ENCODE data around the gene SRCAP. TPM values are rescaled to one million over a fixed set of nuclear protein-coding genes. Genes with fewer than 3 reads are reported as not detected.

The SRCAP gene
- total and polyA plus RNA-seq, 2 of the 8 experiments (the other 6 are each of a cell fraction or from before 2014, with no cell fraction given) = 5.5 to 54.3 TPM

DNA sequence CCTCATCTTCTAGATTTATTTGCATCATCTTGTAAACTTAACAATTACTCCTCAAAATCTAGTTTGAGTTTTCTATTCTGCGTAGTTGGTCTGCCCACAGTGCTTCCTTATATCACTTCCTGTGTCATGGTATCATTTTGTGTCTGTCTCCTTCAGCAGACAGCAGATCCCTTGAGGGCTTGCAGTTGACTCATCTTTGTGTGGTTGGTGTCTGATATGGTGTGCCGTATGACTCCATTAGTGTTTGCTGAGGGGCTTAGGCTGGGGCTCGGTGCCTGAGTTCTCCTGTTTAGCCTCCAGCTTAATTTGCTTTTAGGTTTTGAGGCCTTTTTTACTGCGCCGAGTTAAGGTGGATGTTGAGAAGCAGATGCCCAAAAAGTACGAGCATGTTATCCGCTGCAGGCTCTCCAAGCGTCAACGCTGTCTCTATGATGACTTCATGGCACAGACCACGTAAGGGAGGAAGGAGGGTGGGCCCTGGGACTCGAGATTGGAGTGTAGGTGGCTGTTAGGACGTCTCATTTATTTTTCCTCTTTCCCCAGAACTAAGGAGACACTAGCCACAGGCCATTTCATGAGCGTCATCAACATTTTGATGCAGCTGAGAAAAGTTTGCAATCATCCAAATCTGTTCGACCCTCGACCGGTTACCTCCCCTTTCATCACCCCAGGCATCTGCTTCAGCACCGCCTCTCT is 16.9 kb downstream of the SRCAP start:
- Histone ChIP-seq H2BK120ac (replicated peaks; ENCODE audit: low read depth, low read length) (no peak overlapping the region), H2BK20ac (ENCODE audit: low read length) (no peak overlapping the region), H3K9me3 (ENCODE audit: insufficient read depth in 2 of 2, low read depth in 1 of 2, low read length in 1 of 2) (no peaks in the 10 kb centered on the region), H3K79me1 (ENCODE audit: low read depth, low read length) (no peaks in the 10 kb centered on the region), H3K4ac (replicated peaks; ENCODE audit: insufficient read length, low read depth, low read length) (no peak overlapping the region), H3K23ac (ENCODE audit: insufficient read length) (no peak overlapping the region), H4K8ac (ENCODE audit: extremely low read depth, insufficient read depth, low read length) (no peak overlapping the region), H3K23me2 (ENCODE audit: low read depth, low read length) (no peaks in the 10 kb centered on the region; the same call in 1 of the 2 replicates), H3K56ac (replicated peaks; ENCODE audit: insufficient read length, low read depth, low read length) (no peak overlapping the region), H2BK5ac (ENCODE audit: low read depth, low read length) (no peak overlapping the region), H3K14ac (ENCODE audit: insufficient read length) (no peak overlapping the region), H2AK5ac (ENCODE audit: low read depth, low read length) (no peak overlapping the region), H3K4me1 (replicated peaks in 1 of 4; ENCODE audit: control insufficient read depth in 3 of 4, insufficient read depth in 4 of 4, low read length in 3 of 4) (no peaks in the 10 kb centered on the region), H3K27ac (ENCODE audit: low read depth, low read length) (no peak overlapping the region), H3K9ac (replicated peaks in 1 of 4; ENCODE audit: extremely low read depth in 1 of 4, low read depth in 3 of 4, low read length in 3 of 4) (no peak overlapping the region), H4K5ac (ENCODE audit: insufficient read length, low read depth, low read length) (no peak overlapping the region), H2BK12ac (ENCODE audit: low read depth, low read length) (no peak overlapping the region), H4K91ac (replicated peaks; ENCODE audit: insufficient read length, low read length) (no peak overlapping the region), H2AFZ (ENCODE audit: low read length) (no peak overlapping the region), H3K4me3 (ENCODE audit: extremely low read depth in 1 of 4, insufficient read depth in 2 of 4, low read depth in 3 of 4, low read length in 4 of 4) (no peak overlapping the region), H3K79me2 (ENCODE audit: control insufficient read depth in 1 of 2, insufficient read depth in 2 of 2, low read length in 2 of 2) (no peaks in the 10 kb centered on the region), H4K20me1 (replicated peaks in 1 of 2; ENCODE audit: control insufficient read depth in 1 of 2, insufficient read depth in 2 of 2, low read length in 2 of 2) (peaks cover 10 to 13% of the 10 kb centered on the region in 2 experiments), H3K36me3 (ENCODE audit: control insufficient read depth in 2 of 4, insufficient read depth in 4 of 4, low read length in 3 of 4) (peaks cover 42 to 81% (median 68%) of the 10 kb centered on the region in 4 experiments), H3K18ac (ENCODE audit: extremely low read depth, low read length) (no peak overlapping the region), H2BK15ac (ENCODE audit: low read length) (no peak overlapping the region), H3K27me3 (replicated peaks in 1 of 4; ENCODE audit: control insufficient read depth in 3 of 4, extremely low read depth in 1 of 4, insufficient read depth in 3 of 4, low read length in 3 of 4) (no peaks in the 10 kb centered on the region), H3K4me2 (ENCODE audit: insufficient read depth in 1 of 2, low read depth in 2 of 2, low read length in 2 of 2) (no peak overlapping the region)
- POLR2A ChIA-PET (ENCODE audit: partially characterized antibody) = interaction anchor here (0.8 to 1.0 kb wide), 2 partner anchors 12 to 17 kb away, joined by 3 to 4 read pairs; partner anchors contain the start of gene SRCAP
- TF ChIP-seq KDM5A (IDR thresholded peaks at IDR 0.05; ENCODE audit: low read length) = no peak
- TF ChIP-seq JUN (IDR thresholded peaks at IDR 0.05; ENCODE audit: low read depth, low read length) = no peak
- TF ChIP-seq BRCA1 (IDR thresholded peaks at IDR 0.05; ENCODE audit: low read depth, low read length) = no peak
- TF ChIP-seq EP300 (IDR thresholded peaks at IDR 0.05; ENCODE audit: borderline replicate concordance in 1 of 2, low read depth in 2 of 2, low read length in 2 of 2) = no peak
- no peak for TF ChIP-seq RNF2 (IDR thresholded peaks at IDR 0.05; ENCODE audit: borderline replicate concordance, low read depth, low read length, missing control alignments, poor library complexity, severe bottlenecking)
- CTCF ChIA-PET (ENCODE audit: partially characterized antibody) = no interaction called here
- WGBS, 2 experiments (ENCODE audit: extremely low coverage in 1 of 2, insufficient coverage in 1 of 2, insufficient read length in 1 of 2, insufficient replicate concordance in 2 of 2, low coverage in 1 of 2, low lambda C conversion rate in 2 of 2, missing lambda C conversion rate in 1 of 2) = 93% methylated on average over 17 of the region's 17 CpGs; no CpG with 5 or more reads in 1 of the 2 experiments
- FAIRE-seq = no peak
- DNase-seq (ENCODE audit: low read depth in 1 of 2, low spot score in 2 of 2) = no peak

Data from H1 (cell line).